Prostate gland (tissue), 2 donors: ENCODE measurements around the gene PPM1L.
A peak's percentile ranks its signal among the peaks of the same experiment; 100 is the strongest.

Source experiments
- POLR2A ChIP-seq: fragments of 450-650 bp; IDR thresholded peaks from one replicate; pipeline ENCODE4 v1.6.1; 2016; ENCODE audit warnings: antibody characterized with exemption, mild to moderate bottlenecking
- POLR2AphosphoS5 ChIP-seq: sonication (generic); formaldehyde crosslinking; IDR thresholded peaks from one replicate; pipeline ENCODE4 v1.6.1; 2017; ENCODE audit warnings: antibody characterized with exemption
- TF ChIP-seq, protein P1 (sequence below), 4 experiments: fragments of 200-600 bp in 2 of 4; fragments of 450-650 bp in 2 of 4; sonication (generic) in 2 of 4; IDR thresholded peaks; 1 replicate in 3 of 4; 2 replicates in 1 of 4; pipeline ENCODE4 v1.5.1; 2016 to 2019; ENCODE audit warnings: antibody characterized with exemption in 4 of 4, mild to moderate bottlenecking in 2 of 4, moderate library complexity in 2 of 4

DNA sequence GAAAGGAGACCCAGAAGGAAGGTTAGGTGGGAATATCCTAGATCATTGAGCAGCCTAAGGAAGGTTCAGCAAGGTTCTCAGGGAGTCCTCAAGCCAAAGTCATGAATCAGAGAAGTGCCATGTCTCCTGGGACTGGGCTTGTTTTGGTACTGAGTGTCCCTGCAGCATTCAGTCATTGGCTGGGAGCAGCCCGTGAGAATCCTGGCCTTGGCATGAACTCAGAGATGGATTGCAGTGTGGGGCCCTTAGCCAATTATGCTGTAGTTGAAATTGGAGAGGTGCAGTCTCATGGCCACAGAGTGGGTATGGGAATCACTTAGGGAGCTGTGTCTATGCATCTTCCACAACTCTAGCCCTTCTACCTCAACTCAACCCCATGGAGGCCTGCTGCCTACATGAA is 17.0 kb upstream of the PPM1L start:
- no peak for TF ChIP-seq POLR2A
- TF ChIP-seq, protein P1, sequence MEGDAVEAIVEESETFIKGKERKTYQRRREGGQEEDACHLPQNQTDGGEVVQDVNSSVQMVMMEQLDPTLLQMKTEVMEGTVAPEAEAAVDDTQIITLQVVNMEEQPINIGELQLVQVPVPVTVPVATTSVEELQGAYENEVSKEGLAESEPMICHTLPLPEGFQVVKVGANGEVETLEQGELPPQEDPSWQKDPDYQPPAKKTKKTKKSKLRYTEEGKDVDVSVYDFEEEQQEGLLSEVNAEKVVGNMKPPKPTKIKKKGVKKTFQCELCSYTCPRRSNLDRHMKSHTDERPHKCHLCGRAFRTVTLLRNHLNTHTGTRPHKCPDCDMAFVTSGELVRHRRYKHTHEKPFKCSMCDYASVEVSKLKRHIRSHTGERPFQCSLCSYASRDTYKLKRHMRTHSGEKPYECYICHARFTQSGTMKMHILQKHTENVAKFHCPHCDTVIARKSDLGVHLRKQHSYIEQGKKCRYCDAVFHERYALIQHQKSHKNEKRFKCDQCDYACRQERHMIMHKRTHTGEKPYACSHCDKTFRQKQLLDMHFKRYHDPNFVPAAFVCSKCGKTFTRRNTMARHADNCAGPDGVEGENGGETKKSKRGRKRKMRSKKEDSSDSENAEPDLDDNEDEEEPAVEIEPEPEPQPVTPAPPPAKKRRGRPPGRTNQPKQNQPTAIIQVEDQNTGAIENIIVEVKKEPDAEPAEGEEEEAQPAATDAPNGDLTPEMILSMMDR (IDR thresholded peaks at IDR 0.05), result no peak
- TF ChIP-seq POLR2AphosphoS5, result peak; percentile 20
